H1 (cell line): ENCODE results near the gene TRIM73. TPM values are rescaled to one million over a fixed set of nuclear protein-coding genes. Genes with fewer than 3 reads are reported as not detected.
"Not testable (repeated sequence)": the region's sequence is repeated elsewhere in the genome, so short reads cannot be mapped to it uniquely, and the experiment has no call there.

Experiments
- CTCF ChIA-PET: fragments of 300-600 bp; sonication (Branson Sonifier 250); formaldehyde crosslinking; loops from one replicate; lab custom pipeline; 2021; ENCODE audit not compliant: partially characterized antibody; lab: Charles Lee
- POLR2A ChIA-PET: fragments of 300-600 bp; sonication (Branson Sonifier 250); formaldehyde crosslinking; loops from one replicate; lab custom pipeline; 2021; ENCODE audit warnings: inconsistent platforms; ENCODE audit not compliant: partially characterized antibody; lab: Charles Lee
- DNase-seq, 2 experiments: peaks; one replicate each; pipeline versions ENCODE4 v3.0.0 to v3.0.0-alpha.2; 2010 to 2022; ENCODE audit warnings: low spot score in 2 of 2, low read depth in 1 of 2, mixed read lengths in 1 of 2
- FAIRE-seq: peaks from 2 replicates; lab custom pipeline; 2011; peaks lifted over from hg19 to GRCh38; lab: Jason Lieb, UNC
- H2AFZ ChIP-seq: 2 replicates; pipeline ENCODE4 v1.8.1; 2012; ENCODE audit warnings: low read length, inconsistent platforms
- H2AK5ac ChIP-seq: 2 replicates; pipeline ENCODE4 v1.6.1; 2013; ENCODE audit warnings: low read depth, low read length
- H2BK120ac ChIP-seq: replicated peaks from 2 replicates; pipeline ENCODE3; 2013; ENCODE audit warnings: low read depth, low read length, inconsistent platforms
- H2BK12ac ChIP-seq: 2 replicates; pipeline ENCODE4 v1.6.1; 2013; ENCODE audit warnings: low read depth, low read length
- H2BK15ac ChIP-seq: 2 replicates; pipeline ENCODE4 v1.6.1; 2013; ENCODE audit warnings: low read length
- H2BK20ac ChIP-seq: 2 replicates; pipeline ENCODE4 v1.6.1; 2013; ENCODE audit warnings: low read length
- H2BK5ac ChIP-seq: 2 replicates; pipeline ENCODE4 v1.6.1; 2013; ENCODE audit warnings: low read depth, low read length
- H3K14ac ChIP-seq: 2 replicates; pipeline ENCODE4 v1.6.1; 2013; ENCODE audit warnings: inconsistent platforms; ENCODE audit not compliant: insufficient read length
- H3K18ac ChIP-seq: 2 replicates; pipeline ENCODE4 v1.6.1; 2013; ENCODE audit warnings: low read length; ENCODE audit errors: extremely low read depth
- H3K23ac ChIP-seq: 2 replicates; pipeline ENCODE4 v1.6.1; 2013; ENCODE audit warnings: inconsistent platforms; ENCODE audit not compliant: insufficient read length
- H3K23me2 ChIP-seq: 2 replicates; pipeline ENCODE4 v1.6.1; 2013; ENCODE audit warnings: low read depth, low read length
- H3K27ac ChIP-seq: 2 replicates; pipeline ENCODE4 v1.6.1; 2011; ENCODE audit warnings: low read depth, low read length, inconsistent platforms
- H3K27me3 ChIP-seq, 4 experiments: replicated peaks in 1 of 4; 1 replicate in 1 of 4; 2 replicates in 3 of 4; pipeline versions ENCODE4 v1.6.1 to v1.8.1; 2011 to 2013; ENCODE audit warnings: low read length in 3 of 4, mild to moderate bottlenecking in 3 of 4, inconsistent platforms in 2 of 4, mixed read lengths in 2 of 4, moderate library complexity in 1 of 4; ENCODE audit not compliant: control insufficient read depth in 3 of 4, insufficient read depth in 3 of 4; ENCODE audit errors: extremely low read depth in 1 of 4
- H3K36me3 ChIP-seq, 4 experiments: 2 replicates each; pipeline versions ENCODE4 v1.6.1 to v1.8.1; 2011 to 2013; ENCODE audit warnings: mild to moderate bottlenecking in 4 of 4, low read length in 3 of 4, moderate library complexity in 2 of 4, control low read depth in 1 of 4, inconsistent platforms in 1 of 4; ENCODE audit not compliant: insufficient read depth in 4 of 4, control insufficient read depth in 2 of 4
- H3K4ac ChIP-seq: replicated peaks from 2 replicates; pipeline ENCODE3; 2013; ENCODE audit warnings: low read length, low read depth, mixed read lengths, inconsistent platforms; ENCODE audit not compliant: insufficient read length
- H3K4me1 ChIP-seq, 4 experiments: replicated peaks in 1 of 4; 1 replicate in 1 of 4; 2 replicates in 3 of 4; pipeline versions ENCODE4 v1.6.1 to v1.8.1; 2011 to 2013; ENCODE audit warnings: low read length in 3 of 4, inconsistent platforms in 2 of 4, mixed read lengths in 1 of 4; ENCODE audit not compliant: insufficient read depth in 4 of 4, control insufficient read depth in 3 of 4
- H3K4me2 ChIP-seq, 2 experiments: 2 replicates each; pipeline versions ENCODE4 v1.6.1 to v1.8.1; 2011 to 2013; ENCODE audit warnings: low read depth in 2 of 2, low read length in 2 of 2, control low read depth in 1 of 2, inconsistent platforms in 1 of 2, mild to moderate bottlenecking in 1 of 2; ENCODE audit not compliant: insufficient read depth in 1 of 2
- H3K4me3 ChIP-seq, 4 experiments: fragments of 200-600, 300-600 bp in 1 of 4; sonication (generic), shearing (Covaris generic), sonication (Bioruptor Twin) in 1 of 4; 2 replicates each; pipeline versions ENCODE4 v1.5.1 to v1.8.1; 2011 to 2016; ENCODE audit warnings: low read length in 4 of 4, low read depth in 3 of 4, control low read depth in 2 of 4, inconsistent platforms in 2 of 4, mild to moderate bottlenecking in 2 of 4, mixed read lengths in 1 of 4, moderate library complexity in 1 of 4; ENCODE audit not compliant: insufficient read depth in 2 of 4; ENCODE audit errors: extremely low read depth in 1 of 4
- H3K56ac ChIP-seq: replicated peaks from 2 replicates; pipeline ENCODE3; 2013; ENCODE audit warnings: low read depth, mild to moderate bottlenecking, mixed read lengths, low read length, inconsistent platforms; ENCODE audit not compliant: insufficient read length
- H3K79me1 ChIP-seq: 2 replicates; pipeline ENCODE4 v1.6.1; 2013; ENCODE audit warnings: low read depth, low read length, control low read depth
- H3K79me2 ChIP-seq, 2 experiments: 2 replicates each; pipeline versions ENCODE4 v1.6.1 to v1.8.1; 2012 to 2013; ENCODE audit warnings: low read length in 2 of 2, mild to moderate bottlenecking in 2 of 2, inconsistent platforms in 1 of 2; ENCODE audit not compliant: insufficient read depth in 2 of 2, control insufficient read depth in 1 of 2
- H3K9ac ChIP-seq, 4 experiments: replicated peaks in 1 of 4; 1 replicate in 1 of 4; 2 replicates in 3 of 4; pipeline versions ENCODE4 v1.6.1 to v1.8.1; 2011 to 2013; ENCODE audit warnings: low read depth in 3 of 4, low read length in 3 of 4, control low read depth in 2 of 4, mild to moderate bottlenecking in 2 of 4, moderate library complexity in 2 of 4, inconsistent platforms in 1 of 4; ENCODE audit errors: extremely low read depth in 1 of 4
- H3K9me3 ChIP-seq, 2 experiments: 2 replicates each; pipeline versions ENCODE4 v1.6.1 to v1.8.1; 2012 to 2013; ENCODE audit warnings: mild to moderate bottlenecking in 2 of 2, moderate library complexity in 2 of 2, control low read depth in 1 of 2, inconsistent platforms in 1 of 2, low read depth in 1 of 2, low read length in 1 of 2, mixed read lengths in 1 of 2; ENCODE audit not compliant: insufficient read depth in 2 of 2
- H4K20me1 ChIP-seq, 2 experiments: replicated peaks in 1 of 2; 2 replicates each; pipeline versions ENCODE3 to v1.8.1; 2011 to 2013; ENCODE audit warnings: inconsistent platforms in 2 of 2, low read length in 2 of 2, mild to moderate bottlenecking in 1 of 2; ENCODE audit not compliant: insufficient read depth in 2 of 2, control insufficient read depth in 1 of 2
- H4K5ac ChIP-seq: 2 replicates; pipeline ENCODE4 v1.6.1; 2013; ENCODE audit warnings: low read length, low read depth, mixed read lengths, inconsistent platforms; ENCODE audit not compliant: insufficient read length
- H4K8ac ChIP-seq: 2 replicates; pipeline ENCODE4 v1.8.0; 2013; ENCODE audit warnings: mild to moderate bottlenecking, moderate library complexity, low read length, inconsistent platforms; ENCODE audit not compliant: insufficient read depth; ENCODE audit errors: extremely low read depth
- H4K91ac ChIP-seq: replicated peaks from 2 replicates; pipeline ENCODE3; 2013; ENCODE audit warnings: low read length, mixed read lengths, inconsistent platforms; ENCODE audit not compliant: insufficient read length
- WGBS, 2 experiments: shearing (Covaris generic) in 1 of 2; methylation state at CpG; one replicate each; pipeline versions ENCODE4 v1.1.6 to v1.1.7; 2013 to 2015; ENCODE audit warnings: low lambda C conversion rate in 2 of 2, mixed read lengths in 2 of 2, inconsistent platforms in 1 of 2, low coverage in 1 of 2, missing lambda C conversion rate in 1 of 2; ENCODE audit not compliant: insufficient replicate concordance in 2 of 2, insufficient coverage in 1 of 2, insufficient read length in 1 of 2; ENCODE audit errors: extremely low coverage in 1 of 2, missing lambda C conversion rate in 1 of 2; 5-methylcytosine and 5-hydroxymethylcytosine counted together
- polyA plus RNA-seq, 7 experiments: library from polyadenylated mRNA; depleted of rRNA in 3 of 7; stranded (reverse) in 5 of 7; unstranded in 2 of 7; fragments of >200 nt in 5 of 7; fragments of 200-250 nt in 2 of 7; gene quantifications; 1 replicate in 5 of 7; 2 replicates in 1 of 7; 4 replicates in 1 of 7; pipeline versions ENCODE4 v1.2.1 to v1.2.3, GENCODE V29; 2011 to 2013; ENCODE audit warnings: missing spikeins in 2 of 7, mixed read lengths in 2 of 7
- total RNA-seq: library from RNA; stranded (reverse); fragmentation: NEBNext Ultra II Directional; extraction: Animal tissue kit (Norgen Biotek cat#: 25700); gene quantifications from 2 replicates; pipeline ENCODE4 v1.2.1, GENCODE V29; 2021

The TRIM73 gene
- total and polyA plus RNA-seq, 2 of the 8 experiments (the other 6 are each of a cell fraction or from before 2014, with no cell fraction given) = 0.73 to 1.0 TPM

GRCh38 chr7:75421798-75422710, 26.6 kb downstream of the TRIM73 start:
- H3K14ac ChIP-seq, H3K79me2 ChIP-seq, DNase-seq, H2AFZ ChIP-seq, H3K9ac ChIP-seq, H4K8ac ChIP-seq, FAIRE-seq, H2BK15ac ChIP-seq, H3K23ac ChIP-seq, H4K5ac ChIP-seq, H3K56ac ChIP-seq, H3K4me2 ChIP-seq, H3K18ac ChIP-seq, H3K79me1 ChIP-seq, H2BK12ac ChIP-seq, H2BK5ac ChIP-seq, H4K91ac ChIP-seq, H2BK120ac ChIP-seq, H3K27ac ChIP-seq, H3K9me3 ChIP-seq, H3K27me3 ChIP-seq, H3K23me2 ChIP-seq, H2BK20ac ChIP-seq, H3K4ac ChIP-seq, H4K20me1 ChIP-seq, H2AK5ac ChIP-seq, H3K4me1 ChIP-seq, H3K4me3 ChIP-seq, POLR2A ChIA-PET: not testable (repeated sequence)
- WGBS, 2 experiments = 93% methylated on average over 23 of the region's 50 CpGs; no CpG with 5 or more reads in 1 of the 2 experiments
- CTCF ChIA-PET = interaction anchor here (0.6 kb wide), 1 partner anchor 9 kb away, joined by 3 read pairs; no protein-coding TSS in a partner anchor
- peaks cover 5 to 30% (median 9%) of the 10 kb centered on the region in 4 experiments; a peak in 6 of 8 replicates for H3K36me3 ChIP-seq
